Fibroblast of skin of left biceps (primary cell): Measurements from ENCODE around the gene HBA2.
"Not testable (repeated sequence)": the region's sequence is repeated elsewhere in the genome, so short reads cannot be mapped to it uniquely, and the experiment has no call there.

Experiments
- DNase-seq, 2 experiments: peaks; one replicate each; pipeline ENCODE4 v3.0.0-alpha.2; 2013; ENCODE audit warnings: low read depth in 2 of 2

The HBA2 gene

GRCh38 chr16:194516-194915 is 21.8 kb downstream of the HBA2 start:
- DNase-seq: no peak

DNA sequence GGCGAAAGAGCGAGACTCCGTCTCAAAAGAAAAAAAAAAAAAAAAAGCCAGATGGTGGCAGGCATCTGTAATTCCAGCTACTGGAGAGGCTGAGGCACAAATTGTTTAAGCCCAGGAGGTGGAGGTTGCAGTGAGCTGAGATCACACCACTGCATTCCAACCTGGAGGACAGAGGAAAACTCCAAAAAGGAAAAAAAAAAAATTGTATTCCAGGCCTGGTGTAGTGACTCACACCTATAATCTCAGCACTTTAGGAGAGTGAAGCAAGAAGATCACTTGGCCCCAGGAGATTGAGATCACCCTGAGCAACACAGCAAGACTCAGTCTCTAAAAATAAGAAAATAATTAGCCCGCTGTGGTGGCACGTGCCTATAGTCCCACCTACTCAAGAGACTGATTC is 27.7 kb downstream of the HBA2 start:
- peak; percentile 13 to 17 for DNase-seq

- DNase-seq: no peak
Measured at GRCh38 chr16:203246-203645, 30.6 kb downstream of the HBA2 start.

- not testable (repeated sequence) for DNase-seq
Measured at GRCh38 chr16:204046-204445, 31.4 kb downstream of the HBA2 start.

DNA sequence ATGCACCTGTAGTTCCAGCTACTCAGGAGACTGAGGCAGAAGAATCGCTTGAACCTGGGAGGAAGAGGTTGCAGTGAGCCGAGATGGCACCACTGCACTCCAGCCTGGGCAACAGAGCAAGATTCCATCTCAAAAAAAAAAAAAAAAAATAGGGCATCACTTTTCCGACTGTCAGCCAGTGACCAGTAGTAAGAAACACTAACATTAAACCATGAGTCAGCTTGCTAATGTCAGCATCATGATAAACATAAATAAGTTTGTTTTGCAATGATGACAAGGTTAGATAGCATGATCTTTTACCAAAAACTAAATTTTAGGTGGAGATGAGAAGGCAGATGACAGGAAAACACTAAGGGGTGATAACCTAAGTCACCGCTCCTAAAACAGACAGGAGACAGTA is 36.7 kb downstream of the HBA2 start:
- not testable (repeated sequence) for DNase-seq

DNA sequence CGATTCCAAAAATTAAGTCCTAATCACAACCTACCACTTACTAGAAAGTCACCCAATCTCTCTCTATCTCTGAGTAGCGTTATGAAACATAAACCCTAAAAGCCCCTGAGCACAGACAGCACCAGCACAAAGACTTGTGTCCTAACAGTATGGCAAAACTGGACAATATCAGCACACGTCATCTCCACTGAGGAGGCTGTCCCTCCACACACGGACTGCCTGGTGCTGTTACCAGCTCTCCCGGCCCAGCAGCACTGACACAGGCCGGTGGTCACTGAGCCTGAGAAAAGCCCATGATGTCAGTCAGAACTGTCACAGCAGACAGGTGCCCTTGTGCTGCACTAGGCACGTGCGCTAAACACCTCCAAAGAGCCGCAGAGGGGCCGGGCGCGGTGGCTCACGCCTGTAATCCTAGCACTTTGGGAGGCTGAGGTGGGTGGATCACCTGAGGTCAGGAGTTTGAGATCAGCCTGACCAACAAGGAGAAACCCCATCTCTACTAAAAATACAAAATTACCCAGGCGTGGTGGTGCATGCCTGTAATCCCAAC is 39.0 kb downstream of the HBA2 start:
- not testable (repeated sequence) for DNase-seq

DNA sequence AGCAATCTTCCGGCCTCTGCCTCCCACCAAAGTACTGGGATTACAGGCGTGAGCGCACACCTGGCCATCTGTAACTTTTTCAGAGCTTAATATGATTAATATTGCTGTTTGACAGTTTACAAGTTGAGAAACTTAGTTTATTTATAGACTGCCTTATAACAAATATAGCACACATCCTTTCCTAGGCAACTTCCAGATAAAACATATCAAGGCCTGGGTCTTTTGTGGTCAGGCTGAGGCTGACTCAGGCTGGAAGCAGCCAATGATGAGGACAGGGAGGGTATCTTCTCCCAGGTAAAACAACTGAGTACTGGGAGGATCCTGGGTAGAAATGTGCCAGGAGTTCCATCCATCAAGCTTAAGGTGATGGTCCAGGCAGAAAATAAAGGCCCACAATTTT is 40.3 kb downstream of the HBA2 start:
- DNase-seq: no peak

- DNase-seq: no peak
Measured at GRCh38 chr16:220021-220420, 47.3 kb downstream of the HBA2 start.
